ENCODE results near the gene SNCAIP.

Gene SNCAIP

DNA sequence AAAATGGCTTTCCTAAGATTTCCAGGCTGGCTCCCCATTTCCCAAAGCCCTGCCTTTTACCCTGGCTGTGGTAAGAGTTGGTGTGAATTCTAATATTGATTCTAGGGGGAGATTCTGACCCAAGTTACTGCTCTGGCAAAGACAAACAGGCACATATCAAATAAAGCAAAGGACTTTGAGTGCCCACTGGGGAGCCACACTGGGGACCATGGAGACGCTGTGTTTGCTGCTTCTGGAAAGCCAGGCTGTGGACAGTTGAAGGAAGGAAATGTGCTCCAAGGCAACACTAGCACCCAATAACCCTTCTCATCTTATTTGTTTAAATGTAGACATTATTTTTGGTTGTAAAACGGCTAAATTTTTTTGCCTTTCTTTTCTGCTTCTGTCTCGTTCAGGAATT lies 78.7 kb downstream of the SNCAIP start:
- H3K4me3 ChIP-seq (ENCODE audit: low read depth, low read length) = no peak overlapping the region
- TF ChIP-seq, protein P1, sequence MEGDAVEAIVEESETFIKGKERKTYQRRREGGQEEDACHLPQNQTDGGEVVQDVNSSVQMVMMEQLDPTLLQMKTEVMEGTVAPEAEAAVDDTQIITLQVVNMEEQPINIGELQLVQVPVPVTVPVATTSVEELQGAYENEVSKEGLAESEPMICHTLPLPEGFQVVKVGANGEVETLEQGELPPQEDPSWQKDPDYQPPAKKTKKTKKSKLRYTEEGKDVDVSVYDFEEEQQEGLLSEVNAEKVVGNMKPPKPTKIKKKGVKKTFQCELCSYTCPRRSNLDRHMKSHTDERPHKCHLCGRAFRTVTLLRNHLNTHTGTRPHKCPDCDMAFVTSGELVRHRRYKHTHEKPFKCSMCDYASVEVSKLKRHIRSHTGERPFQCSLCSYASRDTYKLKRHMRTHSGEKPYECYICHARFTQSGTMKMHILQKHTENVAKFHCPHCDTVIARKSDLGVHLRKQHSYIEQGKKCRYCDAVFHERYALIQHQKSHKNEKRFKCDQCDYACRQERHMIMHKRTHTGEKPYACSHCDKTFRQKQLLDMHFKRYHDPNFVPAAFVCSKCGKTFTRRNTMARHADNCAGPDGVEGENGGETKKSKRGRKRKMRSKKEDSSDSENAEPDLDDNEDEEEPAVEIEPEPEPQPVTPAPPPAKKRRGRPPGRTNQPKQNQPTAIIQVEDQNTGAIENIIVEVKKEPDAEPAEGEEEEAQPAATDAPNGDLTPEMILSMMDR (IDR thresholded peaks at IDR 0.05; ENCODE audit: low read depth, low read length) = no peak
- H3K4me1 ChIP-seq = no peaks in the 10 kb centered on the region
- H3K36me3 ChIP-seq = no peaks in the 10 kb centered on the region
- H3K27me3 ChIP-seq = peaks cover 22% of the 10 kb centered on the region
- H3K9me3 ChIP-seq = no peaks in the 10 kb centered on the region
- DNase-seq = no peak

DNA sequence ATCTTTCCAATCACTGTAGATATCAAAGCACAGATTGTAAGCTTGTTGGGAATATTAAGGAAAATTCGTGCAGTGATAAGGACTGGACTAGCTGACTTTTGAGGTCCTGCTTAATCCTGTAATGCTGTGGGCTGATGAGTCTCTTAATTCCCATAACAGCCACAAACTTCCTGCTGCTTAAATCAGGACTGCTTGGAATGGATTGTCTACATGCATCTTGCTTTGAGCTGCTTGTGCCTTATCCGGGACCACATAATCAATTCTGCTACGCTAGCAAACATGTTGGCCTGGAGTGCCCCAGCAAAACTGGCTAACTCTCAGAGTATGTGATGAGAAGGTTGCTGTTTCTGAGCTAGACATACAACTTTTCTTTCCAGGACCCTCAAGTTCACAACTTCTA lies 79.6 kb downstream of the SNCAIP start:
- H3K4me3 ChIP-seq (ENCODE audit: low read depth, low read length) = no peak overlapping the region
- H3K27me3 ChIP-seq = peaks cover 19% of the 10 kb centered on the region; the same call in 1 of the 2 replicates
- TF ChIP-seq, protein P1 (IDR thresholded peaks at IDR 0.05; ENCODE audit: low read depth, low read length) = no peak
- DNase-seq = no peak
- no peaks in the 10 kb centered on the region for H3K9me3 ChIP-seq
- no peaks in the 10 kb centered on the region for H3K36me3 ChIP-seq
- H3K4me1 ChIP-seq = no peaks in the 10 kb centered on the region

DNA sequence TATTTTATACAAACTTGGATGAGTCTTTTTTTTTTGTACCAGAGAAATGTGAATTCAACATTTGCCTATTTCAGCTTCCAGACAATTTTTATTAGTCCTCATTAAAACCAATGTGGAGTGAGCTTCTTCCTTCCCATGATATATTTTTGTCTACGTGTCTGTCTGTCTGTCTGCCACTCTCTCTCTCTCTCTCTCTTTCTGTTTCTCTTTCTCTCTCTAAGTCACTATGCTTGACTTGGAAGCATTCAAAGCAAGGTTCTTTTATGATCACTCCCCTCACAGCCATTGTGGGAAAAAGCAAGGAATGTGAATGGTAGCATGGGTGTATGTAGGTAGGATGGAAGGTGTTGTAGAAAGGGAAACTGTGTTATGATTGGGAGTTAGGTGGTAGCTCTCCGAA lies 80.2 kb downstream of the SNCAIP start:
- Histone ChIP-seq H3K4me1 (no peaks in the 10 kb centered on the region), H3K36me3 (no peaks in the 10 kb centered on the region), H3K9me3 (no peaks in the 10 kb centered on the region), H3K27me3 (peaks cover 19% of the 10 kb centered on the region; the same call in 1 of the 2 replicates), H3K4me3 (ENCODE audit: low read depth, low read length) (no peak overlapping the region)
- DNase-seq = no peak
- TF ChIP-seq, protein P1 (IDR thresholded peaks at IDR 0.05; ENCODE audit: low read depth, low read length) = no peak

DNA sequence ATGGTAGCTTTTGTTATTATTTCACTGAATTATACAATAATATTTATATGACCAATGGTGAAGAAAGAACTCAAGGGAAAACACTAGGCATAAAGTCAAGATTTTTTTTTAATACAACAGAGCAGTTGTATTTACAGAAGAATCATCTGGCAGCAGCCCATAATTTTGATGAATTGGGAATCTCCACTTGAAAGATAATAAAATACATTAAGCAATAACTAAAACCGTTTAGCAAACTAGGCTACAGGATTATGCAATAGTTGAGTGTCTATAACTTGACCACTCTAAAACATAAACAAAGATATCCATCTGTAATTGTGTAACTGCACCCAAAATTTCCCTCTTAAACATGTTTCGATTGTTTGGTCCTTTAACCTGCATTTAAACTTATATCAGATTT lies 80.8 kb downstream of the SNCAIP start:
- TF ChIP-seq, protein P1 (IDR thresholded peaks at IDR 0.05; ENCODE audit: low read depth, low read length) = no peak
- H3K27me3 ChIP-seq = peaks cover 19% of the 10 kb centered on the region; the same call in 1 of the 2 replicates
- no peaks in the 10 kb centered on the region for H3K4me1 ChIP-seq
- no peak overlapping the region for H3K4me3 ChIP-seq (ENCODE audit: low read depth, low read length)
- H3K36me3 ChIP-seq = no peaks in the 10 kb centered on the region
- DNase-seq = no peak
- no peaks in the 10 kb centered on the region for H3K9me3 ChIP-seq

DNA sequence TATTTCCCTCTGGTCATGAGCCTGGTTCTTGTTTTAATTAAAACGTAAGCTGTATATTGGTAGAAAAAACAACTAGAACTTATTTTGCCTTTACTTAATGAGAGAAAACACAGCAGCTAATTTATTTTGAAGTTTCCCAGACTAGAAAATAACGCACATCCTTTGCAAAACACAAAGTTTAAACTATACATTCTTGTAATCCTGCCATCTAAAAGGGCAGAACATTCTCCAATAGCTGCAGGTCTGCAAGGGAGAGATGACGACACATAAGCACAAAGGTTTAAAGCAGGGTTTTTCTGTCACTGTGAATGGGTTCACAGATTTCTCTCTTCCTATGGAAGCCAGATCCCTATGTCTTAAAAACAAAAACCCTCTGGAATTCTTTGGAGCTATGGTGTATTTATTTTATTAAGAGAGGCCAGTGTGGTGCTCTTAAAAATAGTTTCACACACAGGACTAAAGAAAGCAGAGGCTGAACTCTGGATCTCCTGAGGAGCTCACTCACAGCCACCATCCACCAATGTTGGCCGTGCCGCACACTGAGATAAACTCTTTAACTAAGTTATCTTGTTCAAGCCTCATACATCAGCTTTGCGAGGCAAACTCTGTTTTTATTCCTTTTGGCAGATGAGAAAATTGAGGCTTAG lies 82.4 kb downstream of the SNCAIP start:
- Histone ChIP-seq H3K4me1 (no peaks in the 10 kb centered on the region), H3K4me3 (ENCODE audit: low read depth, low read length) (no peak overlapping the region), H3K27me3 (peaks cover 11% of the 10 kb centered on the region; the same call in 1 of the 2 replicates), H3K9me3 (no peaks in the 10 kb centered on the region), H3K36me3 (no peaks in the 10 kb centered on the region)
- TF ChIP-seq, protein P1 (IDR thresholded peaks at IDR 0.05; ENCODE audit: low read depth, low read length) = no peak
- DNase-seq = no peak

DNA sequence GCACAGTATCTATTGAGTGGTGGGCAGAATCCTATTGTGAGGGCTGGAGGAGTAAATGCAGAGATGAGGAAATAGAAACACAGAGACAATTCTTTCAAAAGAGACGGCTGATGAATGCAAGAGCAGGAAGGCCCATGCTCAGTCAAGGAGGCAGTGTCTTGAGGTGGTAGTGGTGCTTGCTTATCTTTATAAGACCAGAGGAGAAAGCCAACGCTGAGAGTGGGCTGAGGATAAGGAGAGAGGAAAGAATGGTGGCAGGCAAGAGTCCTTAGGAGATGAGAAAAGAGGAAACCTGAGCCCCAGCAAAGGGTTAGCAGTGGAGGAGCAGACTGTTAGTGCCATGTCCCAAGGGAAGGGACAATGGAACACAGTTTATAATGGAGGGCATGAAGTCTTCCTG lies 86.0 kb downstream of the SNCAIP start:
- no peak overlapping the region for H3K4me3 ChIP-seq (ENCODE audit: low read depth, low read length)
- peaks cover 5% of the 10 kb centered on the region; the same call in 1 of the 2 replicates for H3K27me3 ChIP-seq
- DNase-seq = no peak
- no peaks in the 10 kb centered on the region for H3K4me1 ChIP-seq
- H3K9me3 ChIP-seq = no peaks in the 10 kb centered on the region
- TF ChIP-seq, protein P1 (IDR thresholded peaks at IDR 0.05; ENCODE audit: low read depth, low read length) = no peak
- no peaks in the 10 kb centered on the region for H3K36me3 ChIP-seq
